Hippocampal formation (tissue), 2 donors: ENCODE data around the gene ZNF652.

ENCODE experiments used
- DNase-seq, 2 donors: peaks; one replicate each; lab custom pipeline; 2025; lab: John Stamatoyannopoulos, UW

ZNF652 gene

GRCh38 chr17:49358641-49359247, 3.3 kb downstream of the ZNF652 start:
- peak in 1 of 2 donors; percentile 30 for DNase-seq

GRCh38 chr17:49357516-49357915, 4.5 kb downstream of the ZNF652 start:
- peak in 1 of 2 donors; percentile 7 for DNase-seq

- no peak for DNase-seq
These were observed 5.7 kb downstream of the ZNF652 start for GRCh38 chr17:49356320-49356719.

GRCh38 chr17:49353607-49354006, 8.4 kb downstream of the ZNF652 start:
- DNase-seq, result no peak

- no peak for DNase-seq
These were observed 9.4 kb downstream of the ZNF652 start for GRCh38 chr17:49352587-49353154.

- DNase-seq, result no peak
These were observed 10.4 kb downstream of the ZNF652 start for GRCh38 chr17:49351572-49352140.

- no peak for DNase-seq
These were observed 12.5 kb downstream of the ZNF652 start for GRCh38 chr17:49349541-49349940.

- DNase-seq, result no peak
These were observed 17.1 kb downstream of the ZNF652 start for GRCh38 chr17:49344914-49345313.

GRCh38 chr17:49343273-49343672, 18.8 kb downstream of the ZNF652 start:
- no peak for DNase-seq

- DNase-seq, result no peak
These were observed 19.5 kb downstream of the ZNF652 start for GRCh38 chr17:49342575-49342936.

- DNase-seq, result no peak
These were observed 20.7 kb downstream of the ZNF652 start for GRCh38 chr17:49341356-49341755.

- no peak for DNase-seq
These were observed 22.7 kb downstream of the ZNF652 start for GRCh38 chr17:49339354-49339753.

GRCh38 chr17:49338883-49339282, 23.2 kb downstream of the ZNF652 start:
- no peak for DNase-seq

- DNase-seq, result no peak
These were observed 24.2 kb downstream of the ZNF652 start for GRCh38 chr17:49337884-49338283.

GRCh38 chr17:49334744-49335512, 27.1 kb downstream of the ZNF652 start:
- DNase-seq, result no peak

- no peak for DNase-seq
These were observed 28.2 kb downstream of the ZNF652 start for GRCh38 chr17:49333804-49334203.

GRCh38 chr17:49327835-49328784, 33.9 kb downstream of the ZNF652 start:
- DNase-seq, result no peak

- no peak for DNase-seq
These were observed 36.1 kb downstream of the ZNF652 start for GRCh38 chr17:49325980-49326379.

- DNase-seq, result no peak
These were observed 43.5 kb downstream of the ZNF652 start for GRCh38 chr17:49318435-49318965.

- no peak for DNase-seq
These were observed 45.0 kb downstream of the ZNF652 start for GRCh38 chr17:49316889-49317675.

- DNase-seq, result no peak
These were observed 45.8 kb downstream of the ZNF652 start for GRCh38 chr17:49316258-49316570.
